ENCODE measurements around the gene CASP9. TPM values are rescaled to one million over a fixed set of nuclear protein-coding genes. Genes with fewer than 3 reads are reported as not detected.
"Not testable (repeated sequence)": the region's sequence is repeated elsewhere in the genome, so short reads cannot be mapped to it uniquely, and the experiment has no call there.

CASP9 gene
- total RNA-seq, 1 donor from 2014 or later, result 22.1 TPM

GRCh38 chr1:15460708-15461095 is 63.3 kb downstream of the CASP9 start:
- H3K4me1 ChIP-seq, result no peaks in the 10 kb centered on the region

GRCh38 chr1:15459771-15460707 is 64.0 kb downstream of the CASP9 start:
- Histone ChIP-seq H3K36me3 (no peaks in the 10 kb centered on the region), H3K4me1 (no peaks in the 10 kb centered on the region), H3K27ac (no peak overlapping the region), H3K27me3 (no peaks in the 10 kb centered on the region), H3K4me3 (no peak overlapping the region), H3K9me3 (no peaks in the 10 kb centered on the region)
- DNase-seq (ENCODE audit: extremely low spot score in 2 of 2), result no peak
- intact Hi-C loops (cut with DNase I), result no loop called here
- TF ChIP-seq POLR2AphosphoS5 (IDR thresholded peaks at IDR 0.05; ENCODE audit: insufficient read depth in 1 of 2, low read depth in 1 of 2), result no peak
- TF ChIP-seq POLR2A (IDR thresholded peaks at IDR 0.05), result no peak
- TF ChIP-seq CTCF (IDR thresholded peaks at IDR 0.05), result no peak

More at GRCh38 chr1:15460708-15461095, 63.3 kb downstream of the CASP9 start:
- Histone ChIP-seq H3K9me3 (no peaks in the 10 kb centered on the region), H3K27ac (no peak overlapping the region), H3K27me3 (no peaks in the 10 kb centered on the region), H3K4me3 (no peak overlapping the region), H3K36me3 (no peaks in the 10 kb centered on the region)
- no peak for TF ChIP-seq CTCF (IDR thresholded peaks at IDR 0.05)
- TF ChIP-seq POLR2A (IDR thresholded peaks at IDR 0.05), result no peak
- TF ChIP-seq POLR2AphosphoS5 (IDR thresholded peaks at IDR 0.05; ENCODE audit: insufficient read depth in 1 of 2, low read depth in 1 of 2), result no peak
- intact Hi-C loops (cut with DNase I), result no loop called here
- DNase-seq (ENCODE audit: extremely low spot score in 2 of 2), result no peak

- H3K27ac ChIP-seq; H3K9me3 ChIP-seq; H3K27me3 ChIP-seq; H3K36me3 ChIP-seq; intact Hi-C loops (cut with DNase I); H3K4me1 ChIP-seq; H3K4me3 ChIP-seq; DNase-seq (ENCODE audit: extremely low spot score in 2 of 2): not testable (repeated sequence)
Observed at GRCh38 chr1:15458388-15458787, 65.6 kb downstream of the CASP9 start.

DNA sequence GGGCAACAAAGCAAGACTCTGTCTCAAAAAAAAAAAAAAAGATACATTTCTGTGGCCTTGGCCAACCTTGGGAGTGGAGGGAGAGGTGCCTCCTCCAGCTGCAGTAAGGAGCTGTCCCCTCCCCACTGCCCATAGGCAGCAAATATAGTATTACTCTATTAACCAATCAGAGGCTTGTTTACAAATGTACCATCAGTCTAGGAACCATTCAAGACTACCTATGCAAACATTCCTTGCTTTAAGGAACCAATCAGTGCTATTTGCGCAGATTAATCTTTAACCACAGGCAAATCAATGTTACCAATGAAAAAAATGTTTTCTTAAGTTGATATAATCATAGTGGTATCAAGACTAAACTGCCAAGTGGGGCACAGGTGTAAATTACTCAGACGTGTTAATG is 66.4 kb downstream of the CASP9 start:
- intact Hi-C loops (cut with DNase I), result no loop called here

GRCh38 chr1:15456313-15456954 is 67.6 kb downstream of the CASP9 start, which contains the start of gene CELA2A:
CELA2A (plus strand) TSS chr1:15456732; CDS start chr1:15456754, 22 bp downstream.
- H3K27me3 ChIP-seq, result no peaks in the 10 kb centered on the region
- no peak within 1 kb of the TSS for H3K27ac ChIP-seq
- no peak within 1 kb of the TSS for H3K4me3 ChIP-seq
- H3K9me3 ChIP-seq, result no peaks in the 10 kb centered on the region
- TF ChIP-seq POLR2A (IDR thresholded peaks at IDR 0.05) (no peak), POLR2AphosphoS5 (IDR thresholded peaks at IDR 0.05; ENCODE audit: insufficient read depth in 1 of 2, low read depth in 1 of 2) (no peak), CTCF (IDR thresholded peaks at IDR 0.05) (no peak)
- H3K4me1 ChIP-seq, result no peaks in the 10 kb centered on the region
- H3K36me3 ChIP-seq, result no peaks in the 10 kb centered on the region
- intact Hi-C loops (cut with DNase I), result no loop called here
- no peak for DNase-seq (ENCODE audit: extremely low spot score in 2 of 2)

More for the DNA sequence above, 66.4 kb downstream of the CASP9 start:
- no peaks in the 10 kb centered on the region for H3K4me1 ChIP-seq
- no peaks in the 10 kb centered on the region for H3K27me3 ChIP-seq
- no peak overlapping the region for H3K27ac ChIP-seq
- no peaks in the 10 kb centered on the region for H3K36me3 ChIP-seq
- TF ChIP-seq POLR2AphosphoS5 (IDR thresholded peaks at IDR 0.05; ENCODE audit: insufficient read depth in 1 of 2, low read depth in 1 of 2) (no peak), POLR2A (IDR thresholded peaks at IDR 0.05) (no peak), CTCF (IDR thresholded peaks at IDR 0.05) (no peak)
- no peaks in the 10 kb centered on the region for H3K9me3 ChIP-seq
- DNase-seq (ENCODE audit: extremely low spot score in 2 of 2), result no peak
- no peak overlapping the region for H3K4me3 ChIP-seq

All from vagina (tissue), 2 donors.